Left lung (tissue), 10 donors: Measurements from ENCODE around the gene CD70. TPM values are rescaled to one million over a fixed set of nuclear protein-coding genes. Genes with fewer than 3 reads are reported as not detected.

Experiments used
- ATAC-seq: fragments of 200-7000 bp; cut with Tn5 transposase; one replicate; pipeline ENCODE4 v1.9.1; 2020; ENCODE audit warnings: moderate library complexity
- DNase-seq, 4 donors: peaks; one replicate each; pipeline ENCODE4 v3.0.0-alpha.2; 2013 to 2020
- H3K27ac ChIP-seq, 2 donors: fragments of 200-600 bp; sonication (generic) in 1 of 2; one replicate each; pipeline versions ENCODE4 v1.5.0 to v1.8.0; 2020 to 2021
- H3K27me3 ChIP-seq, 2 donors: fragments of 200-600 bp; sonication (generic) in 1 of 2; one replicate each; pipeline versions ENCODE4 v1.5.0 to v1.8.0; 2020 to 2021
- H3K36me3 ChIP-seq, 2 donors: fragments of 200-600 bp; sonication (generic) in 1 of 2; one replicate each; pipeline versions ENCODE4 v1.5.0 to v1.8.0; 2020 to 2021
- H3K4me1 ChIP-seq, 2 donors: fragments of 200-600 bp; one replicate each; pipeline ENCODE4 v1.8.0; 2021
- H3K4me3 ChIP-seq, 2 donors: fragments of 200-600 bp; sonication (generic) in 1 of 2; one replicate each; pipeline versions ENCODE4 v1.5.0 to v1.8.0; 2020 to 2021; ENCODE audit warnings: mild to moderate bottlenecking in 1 of 2
- H3K9me3 ChIP-seq, 2 donors: fragments of 200-600 bp; sonication (generic) in 1 of 2; one replicate each; pipeline versions ENCODE4 v1.5.0 to v1.8.0; 2020 to 2021
- intact Hi-C, 2 donors: fragments of 100-400 bp; cut with DNase I; formaldehyde crosslinking; loops; one replicate each; pipeline versions ENCODE4 v1.11.2 to v1.14.2; 2022
- polyA plus RNA-seq, 6 donors: library from polyadenylated mRNA; unstranded; fragments of 120-200 nt; gene quantifications; one replicate each; pipeline ENCODE4 v1.2.1, GENCODE V29; 2013; ENCODE audit not compliant: insufficient read length in 6 of 6
- total RNA-seq, 2 donors: library from RNA; stranded (reverse); fragmentation: NEBNext Ultra II Directional; extraction: Animal tissue kit (Norgen Biotek cat#: 25700); gene quantifications; one replicate each; pipeline ENCODE4 v1.2.1, GENCODE V29; 2021
- TF ChIP-seq, protein P1 (sequence below), 2 donors: fragments of 200-600 bp; sonication (generic) in 1 of 2; IDR thresholded peaks; one replicate each; pipeline versions ENCODE4 v1.5.0 to v1.8.0; 2021; ENCODE audit warnings: antibody characterized with exemption in 2 of 2
- donor health status: DM: no; HTN: yes; CAD: no.
- donor health status: DM: no; HTN: no; CAD: no.

The CD70 gene
- total and polyA plus RNA-seq, 8 donors, result 0.22 to 0.53 (median 0.39) TPM; not detected in 4

DNA sequence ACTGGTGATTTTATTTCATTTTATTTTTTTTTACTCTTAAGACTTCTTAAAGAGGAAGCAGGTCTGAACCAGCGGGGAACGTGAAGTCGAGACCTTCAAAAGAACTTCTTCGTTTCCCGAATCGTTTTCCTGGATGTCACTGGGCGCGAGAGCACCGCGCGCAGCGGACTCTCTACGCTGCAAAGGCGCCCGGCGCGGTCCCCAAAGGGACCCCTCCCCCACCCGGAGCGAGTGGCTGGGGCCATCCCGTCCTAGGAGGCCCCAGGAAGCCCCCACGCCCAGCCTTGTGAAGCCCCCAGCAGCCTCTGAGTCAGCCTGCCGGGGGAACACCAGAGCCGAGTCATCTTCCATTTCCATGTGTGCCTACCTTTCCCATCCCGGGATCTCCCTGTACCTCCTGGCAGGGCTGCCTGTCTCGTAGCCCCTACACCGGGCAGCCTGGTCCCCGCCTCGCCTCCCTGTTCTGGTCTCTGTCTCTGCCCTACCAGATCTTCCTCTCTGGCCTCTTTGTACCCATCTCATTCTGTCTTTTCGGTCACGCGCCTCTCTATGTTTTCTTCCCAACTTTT is 608 bp downstream of the CD70 start:
- intact Hi-C loops, result no loop called here
- Histone ChIP-seq H3K4me3 (no peak overlapping the region), H3K9me3 (no peaks in the 10 kb centered on the region), H3K27me3 (peaks cover 63 to 100% of the 10 kb centered on the region in 2 donors), H3K27ac (no peak overlapping the region), H3K4me1 (peaks cover 0 to 27% of the 10 kb centered on the region in 2 donors), H3K36me3 (no peaks in the 10 kb centered on the region)
- DNase-seq (no peak), ATAC-seq (no peak)
- TF ChIP-seq, protein P1, sequence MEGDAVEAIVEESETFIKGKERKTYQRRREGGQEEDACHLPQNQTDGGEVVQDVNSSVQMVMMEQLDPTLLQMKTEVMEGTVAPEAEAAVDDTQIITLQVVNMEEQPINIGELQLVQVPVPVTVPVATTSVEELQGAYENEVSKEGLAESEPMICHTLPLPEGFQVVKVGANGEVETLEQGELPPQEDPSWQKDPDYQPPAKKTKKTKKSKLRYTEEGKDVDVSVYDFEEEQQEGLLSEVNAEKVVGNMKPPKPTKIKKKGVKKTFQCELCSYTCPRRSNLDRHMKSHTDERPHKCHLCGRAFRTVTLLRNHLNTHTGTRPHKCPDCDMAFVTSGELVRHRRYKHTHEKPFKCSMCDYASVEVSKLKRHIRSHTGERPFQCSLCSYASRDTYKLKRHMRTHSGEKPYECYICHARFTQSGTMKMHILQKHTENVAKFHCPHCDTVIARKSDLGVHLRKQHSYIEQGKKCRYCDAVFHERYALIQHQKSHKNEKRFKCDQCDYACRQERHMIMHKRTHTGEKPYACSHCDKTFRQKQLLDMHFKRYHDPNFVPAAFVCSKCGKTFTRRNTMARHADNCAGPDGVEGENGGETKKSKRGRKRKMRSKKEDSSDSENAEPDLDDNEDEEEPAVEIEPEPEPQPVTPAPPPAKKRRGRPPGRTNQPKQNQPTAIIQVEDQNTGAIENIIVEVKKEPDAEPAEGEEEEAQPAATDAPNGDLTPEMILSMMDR (IDR thresholded peaks at IDR 0.05), result no peak

- Histone ChIP-seq H3K36me3 (no peaks in the 10 kb centered on the region), H3K27ac (no peak overlapping the region), H3K4me1 (peaks cover 0 to 27% of the 10 kb centered on the region in 2 donors), H3K9me3 (no peaks in the 10 kb centered on the region), H3K4me3 (no peak overlapping the region), H3K27me3 (peaks cover 63 to 100% of the 10 kb centered on the region in 2 donors)
- DNase-seq (no peak), ATAC-seq (no peak)
- TF ChIP-seq, protein P1 (IDR thresholded peaks at IDR 0.05), result no peak
- intact Hi-C loops, result no loop called here
These were observed 1.2 kb downstream of the CD70 start for GRCh38 chr19:6589711-6590257.

- Histone ChIP-seq H3K36me3 (no peaks in the 10 kb centered on the region), H3K27ac (no peak overlapping the region), H3K4me3 (no peak overlapping the region), H3K4me1 (peaks cover 0 to 27% of the 10 kb centered on the region in 2 donors), H3K27me3 (peaks cover 63 to 100% of the 10 kb centered on the region in 2 donors), H3K9me3 (no peaks in the 10 kb centered on the region)
- TF ChIP-seq, protein P1 (IDR thresholded peaks at IDR 0.05), result no peak
- DNase-seq (no peak), ATAC-seq (no peak)
- intact Hi-C loops, result no loop called here
These were observed 2.2 kb downstream of the CD70 start for GRCh38 chr19:6588508-6589345.

GRCh38 chr19:6587998-6588507 is 2.9 kb downstream of the CD70 start:
- intact Hi-C loops, result no loop called here
- H3K4me3 ChIP-seq, result no peak overlapping the region
- peaks cover 63 to 98% of the 10 kb centered on the region in 2 donors for H3K27me3 ChIP-seq
- no peaks in the 10 kb centered on the region for H3K9me3 ChIP-seq
- no peak for ATAC-seq
- no peak for DNase-seq
- H3K4me1 ChIP-seq, result peaks cover 0 to 27% of the 10 kb centered on the region in 2 donors
- TF ChIP-seq, protein P1 (IDR thresholded peaks at IDR 0.05), result no peak
- no peaks in the 10 kb centered on the region for H3K36me3 ChIP-seq
- no peak overlapping the region for H3K27ac ChIP-seq
